Midbrain (tissue), 1 donor: ENCODE results near the gene AKT1S1.
"Not testable (repeated sequence)": the region's sequence is repeated elsewhere in the genome, so short reads cannot be mapped to it uniquely, and the experiment has no call there.

Experiments used
- DNase-seq: peaks from one replicate; lab custom pipeline; 2025; lab: John Stamatoyannopoulos, UW

AKT1S1 gene

GRCh38 chr19:49877020-49877878 is at the start of gene AKT1S1, which contains the start of gene TBC1D17:
AKT1S1 (minus strand) TSS chr19:49877355; CDS start chr19:49873295, 4,060 bp downstream.
TBC1D17 (plus strand) TSS chr19:49877702; CDS start chr19:49877724, 22 bp downstream.
- DNase-seq = peak; percentile 100

- DNase-seq = no peak
These were observed 49.4 kb upstream of the AKT1S1 start for GRCh38 chr19:49926515-49926914.

DNA sequence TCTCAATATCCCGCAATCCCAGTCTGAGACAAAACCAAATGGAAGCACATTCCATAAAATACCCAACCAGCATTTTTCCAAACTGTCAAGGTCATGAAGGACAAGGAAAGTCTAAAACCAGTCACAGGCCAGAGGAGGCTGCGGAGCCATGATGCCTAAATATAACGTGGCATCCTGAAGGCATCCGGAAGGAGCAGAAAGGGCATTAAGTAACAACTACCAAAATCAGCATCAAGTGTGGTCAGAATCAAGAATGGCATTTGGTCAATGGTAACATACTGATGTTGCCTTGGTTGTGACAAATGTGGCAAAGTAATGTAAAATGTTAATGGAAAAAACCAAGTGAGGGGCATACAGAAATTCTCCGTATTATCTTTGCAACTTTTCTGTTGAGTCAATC is 48.3 kb upstream of the AKT1S1 start:
- no peak for DNase-seq

DNA sequence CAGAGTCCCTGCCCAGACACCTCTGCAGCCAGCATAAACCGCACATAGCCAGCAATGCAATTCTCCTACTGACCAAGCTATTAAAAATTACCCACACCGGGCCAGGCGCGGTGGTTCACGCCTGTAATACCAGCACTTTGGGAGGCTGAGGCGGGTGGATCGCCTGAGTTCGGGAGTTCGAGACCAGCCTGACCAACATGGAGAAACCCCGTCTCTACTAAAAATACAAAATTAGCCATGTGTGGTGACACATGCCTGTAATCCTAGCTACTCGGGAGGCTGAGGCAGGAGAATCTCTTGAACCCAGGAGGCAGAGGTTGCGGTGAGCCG is 47.7 kb upstream of the AKT1S1 start:
- DNase-seq = not testable (repeated sequence)

GRCh38 chr19:49924004-49924880 is 47.1 kb upstream of the AKT1S1 start:
- no peak for DNase-seq

DNA sequence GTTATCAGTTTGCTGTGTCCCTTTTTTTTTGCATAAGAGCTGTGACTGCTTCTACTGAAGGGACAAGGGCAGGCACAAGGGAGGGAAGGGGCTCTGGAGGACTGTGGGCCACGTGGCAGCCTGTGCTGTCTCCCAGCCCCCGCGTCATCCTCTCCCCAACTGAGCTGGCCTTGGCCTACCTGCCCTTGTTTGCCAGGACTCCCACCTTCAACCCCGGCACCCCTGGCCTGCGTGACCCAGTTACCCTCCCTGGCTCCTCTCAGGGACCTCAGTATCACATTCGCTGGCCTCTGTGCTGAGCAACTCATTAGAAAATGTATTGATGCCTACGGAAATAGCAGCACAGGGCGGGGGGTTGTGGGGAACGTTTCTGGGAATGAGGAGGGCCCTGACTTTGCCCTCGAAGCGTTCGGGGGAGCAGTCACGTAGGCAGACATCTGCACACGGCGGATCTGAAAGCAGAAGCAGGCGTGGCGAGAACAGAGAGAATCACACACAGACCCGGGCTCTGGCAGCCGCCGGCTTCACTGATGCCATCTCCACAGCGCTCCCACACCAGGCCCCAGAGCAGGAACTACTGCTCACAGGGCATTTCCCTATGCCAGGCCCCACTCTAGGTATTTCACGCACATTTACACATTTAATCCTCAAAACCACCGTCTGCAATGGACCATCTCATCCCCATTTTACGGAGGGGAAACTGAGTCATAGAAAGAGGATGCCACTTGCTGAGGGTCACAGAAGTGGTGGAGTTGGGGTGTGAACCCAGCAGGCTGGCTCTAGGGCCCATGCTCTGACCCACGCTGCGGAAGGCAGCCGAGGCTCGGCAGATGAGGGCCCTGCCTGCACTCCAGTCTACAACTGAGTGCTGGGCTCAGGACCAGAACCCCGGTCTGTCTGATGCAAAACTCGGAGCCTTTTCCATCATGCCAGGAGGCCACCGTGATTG is 46.2 kb upstream of the AKT1S1 start:
- DNase-seq = no peak

- no peak for DNase-seq
These were observed 45.0 kb upstream of the AKT1S1 start for GRCh38 chr19:49921871-49922795.

DNA sequence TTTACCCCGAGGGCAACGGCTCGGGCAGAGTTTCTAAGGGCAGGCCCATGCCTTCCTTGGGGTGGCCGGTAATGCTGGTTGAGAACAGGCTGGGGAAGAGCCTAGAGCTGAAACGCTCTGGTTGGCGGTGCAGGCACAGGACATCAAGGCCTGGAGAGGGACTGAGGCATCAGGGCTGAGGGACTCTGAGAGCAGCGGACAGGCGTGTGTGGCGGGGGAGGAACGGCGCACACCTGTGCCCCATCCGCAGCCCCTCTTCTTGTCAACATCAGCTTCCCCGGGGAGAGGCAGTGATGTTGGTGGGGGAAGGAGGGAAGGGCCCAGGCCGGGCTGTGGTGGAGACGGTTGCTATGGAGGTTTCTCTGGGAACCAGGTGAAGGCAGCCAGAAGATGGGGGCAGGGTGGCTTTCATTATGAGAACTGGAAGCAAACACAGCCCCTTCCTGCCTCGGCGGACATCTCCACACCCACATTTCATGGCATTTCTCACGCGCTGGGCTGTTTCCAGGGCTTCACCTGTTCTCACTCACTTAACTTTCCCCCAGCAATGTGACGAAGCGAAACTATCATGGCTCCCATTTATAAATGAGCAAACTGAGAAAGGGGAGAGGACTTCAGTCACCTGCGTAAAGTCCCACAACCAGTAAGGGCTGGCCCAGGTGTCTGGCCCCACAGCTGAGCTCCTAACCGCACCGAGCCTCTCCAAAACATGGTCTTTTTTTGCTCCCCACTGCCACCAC is 43.6 kb upstream of the AKT1S1 start:
- no peak for DNase-seq

DNA sequence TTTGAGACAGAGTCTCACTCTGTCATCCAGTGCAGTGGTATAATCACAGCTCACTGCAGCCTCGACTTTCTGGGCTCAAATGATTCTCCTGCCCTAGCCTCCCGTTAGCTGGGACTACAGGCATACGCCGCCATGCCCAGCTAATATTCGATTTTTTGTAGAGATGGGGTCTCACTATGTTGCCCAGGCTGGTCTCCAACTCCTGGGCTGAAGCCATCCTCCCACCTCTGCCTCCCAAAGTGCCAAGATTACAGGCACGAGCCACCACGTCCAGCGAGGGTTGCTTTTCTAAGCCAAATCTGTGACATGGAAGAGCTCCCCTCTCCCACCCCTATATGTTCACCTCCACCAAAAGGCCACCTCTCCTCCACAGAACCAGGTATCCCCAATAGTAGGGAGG is 40.9 kb upstream of the AKT1S1 start:
- DNase-seq = no peak

DNA sequence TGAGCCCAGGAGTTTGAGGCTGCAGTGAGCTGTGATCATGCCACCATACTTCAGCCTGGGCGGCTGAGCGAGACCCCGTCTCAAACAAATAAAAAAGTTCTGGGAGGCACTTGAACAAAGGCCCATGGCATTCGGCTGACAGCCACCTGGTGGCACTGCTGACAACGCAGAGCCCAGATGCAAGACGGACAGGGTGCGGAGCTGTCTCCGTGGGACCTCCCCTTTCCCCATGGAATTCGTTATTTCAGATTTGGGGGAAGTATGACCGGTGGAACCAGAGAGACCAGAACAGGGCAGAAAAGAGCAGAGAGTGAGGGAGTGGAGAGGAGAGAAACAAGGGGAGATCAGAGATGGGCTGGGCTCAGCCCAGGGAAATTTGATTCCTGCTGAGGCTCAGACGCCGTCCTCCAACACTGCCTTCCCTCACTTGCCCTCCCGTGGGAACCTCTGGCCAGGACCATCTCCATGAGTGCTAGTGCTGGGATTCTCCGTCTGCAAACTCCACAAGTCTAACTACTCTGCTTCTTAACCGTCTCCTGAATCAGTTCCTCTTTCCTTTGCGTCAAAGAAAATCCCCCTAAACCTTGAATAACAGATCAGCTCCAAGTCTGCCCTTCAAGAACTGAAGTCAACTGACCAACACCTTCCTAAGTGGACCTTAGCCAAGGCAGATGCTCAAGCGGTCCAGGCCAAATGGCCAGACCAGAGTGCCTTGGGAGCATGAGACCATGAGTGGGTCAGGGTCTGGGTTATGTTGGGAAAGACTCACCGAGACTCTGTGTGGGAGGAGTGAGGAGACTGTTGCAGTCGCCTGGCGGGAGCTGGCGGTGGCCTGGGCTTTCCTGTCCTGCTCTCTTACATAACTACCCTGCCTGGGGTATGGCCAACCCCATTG is 39.9 kb upstream of the AKT1S1 start:
- no peak for DNase-seq

DNA sequence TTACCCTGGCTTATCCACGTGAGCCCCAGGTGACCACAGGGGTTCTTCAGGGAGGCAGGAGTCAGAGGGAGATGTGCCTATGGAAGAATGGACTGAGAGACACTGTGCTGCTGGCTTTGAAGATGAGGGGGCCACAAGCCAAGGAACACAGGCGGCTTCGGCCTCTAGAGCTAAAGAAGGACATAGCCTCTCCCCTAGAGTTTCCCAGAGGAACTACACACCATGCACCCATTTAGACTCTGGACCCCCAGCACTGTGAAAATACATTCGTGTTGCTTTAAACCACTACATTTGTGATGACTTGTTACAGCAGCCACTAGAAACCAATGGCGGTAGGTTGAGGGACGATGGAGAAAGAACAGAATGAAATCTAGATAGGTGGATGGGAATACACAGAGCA is 38.1 kb upstream of the AKT1S1 start:
- DNase-seq = no peak

DNA sequence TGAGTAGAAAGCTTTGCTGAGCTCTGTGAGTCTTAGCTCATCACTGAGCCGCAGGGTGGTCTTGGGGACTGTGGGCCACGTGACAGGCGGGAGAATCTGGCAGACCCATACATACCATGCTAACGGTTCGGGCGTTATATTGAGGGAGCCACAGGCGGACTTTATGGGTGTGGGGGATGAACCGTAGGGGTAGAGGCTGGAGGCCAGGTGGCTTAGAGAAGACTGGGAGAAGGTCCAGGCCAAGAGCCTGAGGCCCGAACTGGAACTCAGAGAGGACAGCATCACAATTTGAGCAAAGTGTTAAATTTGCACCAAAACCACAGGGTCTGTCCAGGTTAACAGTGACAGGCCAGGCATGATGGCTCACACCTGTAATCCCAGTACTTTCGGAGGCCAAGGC is 36.6 kb upstream of the AKT1S1 start:
- DNase-seq = no peak

DNA sequence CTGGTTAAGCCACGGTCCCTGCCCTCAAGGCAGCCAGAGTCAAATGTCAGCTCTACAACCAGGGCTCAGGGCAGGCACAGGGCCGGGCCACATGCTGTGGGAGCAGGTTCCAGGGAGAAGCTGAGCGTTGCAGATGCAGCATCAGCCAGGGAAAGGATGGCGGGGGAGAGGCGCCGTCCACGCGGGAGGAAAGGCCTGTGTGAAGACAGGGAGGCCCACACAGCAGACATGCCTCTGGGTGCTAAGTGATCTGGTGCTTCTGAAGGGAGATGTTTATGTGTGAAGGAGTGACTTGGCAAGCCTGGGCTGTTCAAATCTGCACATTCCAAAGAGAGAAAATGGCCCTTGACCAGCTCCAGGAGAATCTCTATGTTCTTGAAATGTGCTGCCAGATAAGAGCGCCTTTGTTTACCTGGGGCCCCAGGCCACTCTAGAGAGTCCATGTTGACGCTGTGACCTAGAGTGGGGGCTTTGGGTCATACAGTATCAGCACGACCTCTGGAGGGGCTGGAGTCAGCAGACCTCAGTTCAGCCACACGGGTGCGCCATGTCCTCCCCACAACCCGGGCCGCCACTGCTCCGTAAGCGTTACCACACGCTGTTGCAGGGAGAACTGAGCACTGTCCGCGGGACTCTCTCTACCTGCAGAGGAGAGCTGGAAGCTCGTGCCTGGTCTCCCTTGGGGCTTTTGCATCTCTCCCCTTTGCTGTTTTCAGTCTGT is 36.0 kb upstream of the AKT1S1 start:
- no peak for DNase-seq

- DNase-seq = peak; percentile 16
These were observed 34.4 kb upstream of the AKT1S1 start for GRCh38 chr19:49911381-49912145.

GRCh38 chr19:49910179-49910578 is 33.0 kb upstream of the AKT1S1 start:
- DNase-seq = no peak

DNA sequence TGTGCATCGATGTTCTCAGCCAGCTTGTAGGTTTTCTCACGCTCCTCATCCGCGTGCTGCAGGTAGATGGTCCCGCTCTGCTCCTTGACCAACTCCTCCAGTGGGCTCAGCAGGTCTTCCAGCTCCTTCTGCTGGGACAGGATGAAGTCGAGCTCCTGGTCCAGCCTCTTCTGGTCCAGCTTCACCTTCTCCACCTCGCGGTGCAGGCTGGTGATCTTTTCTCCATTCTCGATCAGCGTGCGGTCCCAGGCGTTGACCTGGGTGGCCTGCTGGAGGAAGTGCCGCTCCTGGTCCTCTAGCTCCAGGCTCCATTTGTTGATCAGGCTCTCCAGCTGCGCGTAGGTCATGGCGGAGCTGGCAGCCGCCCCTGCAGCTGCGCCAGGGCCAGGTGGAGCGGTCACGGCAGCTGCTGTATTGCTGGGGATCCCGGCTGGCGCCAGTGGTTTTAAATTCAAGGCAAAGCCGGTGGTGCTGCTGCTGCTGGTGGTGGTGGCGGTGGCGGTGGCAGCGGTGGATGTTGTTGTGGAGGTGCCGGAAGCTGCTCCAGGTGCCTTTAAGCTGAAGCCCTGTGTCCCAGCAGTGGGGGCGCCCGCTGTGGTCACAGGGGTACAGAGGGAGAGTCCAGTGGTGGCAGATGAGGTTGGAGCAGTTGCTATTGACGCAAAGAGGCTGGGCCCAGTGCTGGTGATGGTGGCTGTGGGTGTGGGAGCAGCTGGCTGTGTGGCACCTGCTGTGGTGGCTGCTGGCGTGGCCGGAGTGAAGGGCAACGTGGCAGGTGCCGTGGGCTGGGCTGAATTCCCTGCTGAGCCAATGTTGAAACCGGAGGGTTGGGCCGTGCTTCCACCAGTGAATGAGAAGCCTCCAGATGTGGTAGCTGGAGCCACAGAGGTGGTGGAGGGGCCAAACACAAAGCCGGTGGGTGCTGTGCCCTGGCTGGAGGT is 31.6 kb upstream of the AKT1S1 start:
- no peak for DNase-seq
